WTC11 (cell line): ENCODE data around the gene SORCS2. TPM values are rescaled to one million over a fixed set of nuclear protein-coding genes. Genes with fewer than 3 reads are reported as not detected.

ENCODE experiments used
- ATAC-seq: fragments of 200-7000 bp; cut with Tn5 transposase; 2 replicates; pipeline ENCODE4 v1.10.0; 2021; ENCODE audit warnings: mild to moderate bottlenecking, moderate library complexity
- CTCF ChIA-PET: fragments of 300-600 bp; sonication (Branson Sonifier 250); formaldehyde crosslinking; loops from one replicate; lab custom pipeline; 2021; ENCODE audit warnings: antibody characterized with exemption; lab: Charles Lee
- POLR2A ChIA-PET: fragments of 350-600 bp; sonication (Branson Sonifier 250); formaldehyde crosslinking; loops from one replicate; lab custom pipeline; 2021; ENCODE audit warnings: antibody characterized with exemption; lab: Charles Lee
- DNase-seq: peaks from one replicate; pipeline ENCODE4 v3.0.0; 2021; ENCODE audit warnings: low spot score
- H3K27ac Mint-ChIP-seq: 2 replicates; pipeline ENCODE4 v1.8.0; 2021; ENCODE audit warnings: mixed read lengths
- H3K27me3 Mint-ChIP-seq: 2 replicates; pipeline ENCODE4 v1.8.0; 2021; ENCODE audit warnings: low read depth, mild to moderate bottlenecking, moderate library complexity, mixed read lengths
- H3K36me3 Mint-ChIP-seq: 2 replicates; pipeline ENCODE4 v1.8.0; 2021; ENCODE audit warnings: mixed read lengths
- H3K4me1 Mint-ChIP-seq: 2 replicates; pipeline ENCODE4 v1.8.0; 2022; ENCODE audit warnings: mixed read lengths
- H3K4me3 Mint-ChIP-seq: 2 replicates; pipeline ENCODE4 v1.8.0; 2021; ENCODE audit warnings: mild to moderate bottlenecking, moderate library complexity, mixed read lengths
- H3K9me3 Mint-ChIP-seq: 2 replicates; pipeline ENCODE4 v1.8.0; 2021; ENCODE audit warnings: mixed read lengths
- CBFB ChIP-seq: sonication (generic); formaldehyde crosslinking; IDR thresholded peaks from 2 replicates; pipeline ENCODE4 v1.8.1; 2022; ENCODE audit warnings: mild to moderate bottlenecking, low read depth, missing genetic modification reagents
- ELF4 ChIP-seq: sonication (generic); formaldehyde crosslinking; IDR thresholded peaks from 2 replicates; pipeline ENCODE4 v1.8.1; 2022; ENCODE audit warnings: low read depth, mild to moderate bottlenecking, moderate library complexity, missing genetic modification reagents
- EMX1 ChIP-seq: fragments of 250-450 bp; sonication (Bioruptor Pico); IDR thresholded peaks from 2 replicates; pipeline ENCODE4 v1.8.0; 2021; ENCODE audit warnings: mild to moderate bottlenecking
- FOXK1 ChIP-seq: sonication (generic); formaldehyde crosslinking; IDR thresholded peaks from 2 replicates; pipeline ENCODE4 v1.8.0; 2022; ENCODE audit warnings: mild to moderate bottlenecking, moderate library complexity, missing genetic modification reagents
- JUN ChIP-seq: sonication (generic); formaldehyde crosslinking; IDR thresholded peaks from 2 replicates; pipeline ENCODE4 v1.8.0; 2023; ENCODE audit warnings: mild to moderate bottlenecking, missing genetic modification reagents
- MYBL2 ChIP-seq: sonication (generic); formaldehyde crosslinking; IDR thresholded peaks from 2 replicates; pipeline ENCODE4 v1.8.1; 2023; ENCODE audit warnings: mild to moderate bottlenecking, moderate library complexity, missing genetic modification reagents
- NFE2L1 ChIP-seq: sonication (generic); formaldehyde crosslinking; IDR thresholded peaks from 2 replicates; pipeline ENCODE4 v1.8.1; 2023; ENCODE audit warnings: missing genetic modification reagents
- NFYB ChIP-seq: sonication (generic); formaldehyde crosslinking; conservative IDR thresholded peaks from 2 replicates; pipeline ENCODE4 v1.8.0; 2022; ENCODE audit warnings: low read depth, missing genetic modification reagents
- NR1H2 ChIP-seq: sonication (generic); formaldehyde crosslinking; IDR thresholded peaks from 2 replicates; pipeline ENCODE4 v1.9.0; 2021; ENCODE audit warnings: mild to moderate bottlenecking, moderate library complexity, missing genetic modification reagents
- SP1 ChIP-seq: sonication (generic); formaldehyde crosslinking; conservative IDR thresholded peaks from 2 replicates; pipeline ENCODE4 v1.8.1; 2022; ENCODE audit warnings: missing genetic modification reagents
- ZBTB21 ChIP-seq: sonication (generic); formaldehyde crosslinking; IDR thresholded peaks from 2 replicates; pipeline ENCODE4 v1.8.1; 2023; ENCODE audit warnings: mild to moderate bottlenecking, missing genetic modification reagents, borderline replicate concordance
- ZNF423 ChIP-seq: fragments of 250-450 bp; sonication (Bioruptor Pico); IDR thresholded peaks from 2 replicates; pipeline ENCODE4 v2.1.2; 2022; ENCODE audit warnings: mild to moderate bottlenecking, moderate library complexity
- total RNA-seq: library from RNA; stranded (reverse); gene quantifications from 3 replicates; pipeline ENCODE4 v1.2.3, GENCODE V29; 2021
- TF ChIP-seq, protein P1 (sequence below): fragments of 250-450 bp; sonication (Bioruptor Pico); IDR thresholded peaks from 2 replicates; pipeline ENCODE4 v2.1.2; 2022; ENCODE audit warnings: mild to moderate bottlenecking, moderate library complexity
- TF ChIP-seq, protein P2 (sequence below): fragments of 250-450 bp; sonication (Bioruptor Pico); IDR thresholded peaks from 2 replicates; pipeline ENCODE4 v1.9.0; 2021; ENCODE audit warnings: moderate library complexity, mild to moderate bottlenecking, inconsistent platforms, borderline replicate concordance
- TF ChIP-seq, protein P3 (sequence below): sonication (generic); formaldehyde crosslinking; IDR thresholded peaks from 2 replicates; pipeline ENCODE4 v1.8.1; 2023; ENCODE audit warnings: mild to moderate bottlenecking, missing genetic modification reagents, borderline replicate concordance
- TF ChIP-seq, protein P4 (sequence below): sonication (generic); formaldehyde crosslinking; IDR thresholded peaks from 2 replicates; pipeline ENCODE4 v1.8.1; 2022; ENCODE audit warnings: missing genetic modification reagents, borderline replicate concordance
- TF ChIP-seq, protein P5 (sequence below): sonication (generic); formaldehyde crosslinking; IDR thresholded peaks from 2 replicates; pipeline ENCODE4 v1.8.1; 2022; ENCODE audit warnings: low read depth, mild to moderate bottlenecking, moderate library complexity, missing genetic modification reagents, borderline replicate concordance
- TF ChIP-seq, protein P6 (sequence below): sonication (generic); formaldehyde crosslinking; IDR thresholded peaks from 2 replicates; pipeline ENCODE4 v1.8.0; 2022; ENCODE audit warnings: mild to moderate bottlenecking, missing genetic modification reagents
- TF ChIP-seq, protein P7 (sequence below): sonication (generic); formaldehyde crosslinking; IDR thresholded peaks from 2 replicates; pipeline ENCODE4 v1.8.0; 2022; ENCODE audit warnings: mild to moderate bottlenecking, missing genetic modification reagents

The SORCS2 gene
- total RNA-seq, 1 experiment from 2014 or later, result 6.6 TPM

DNA sequence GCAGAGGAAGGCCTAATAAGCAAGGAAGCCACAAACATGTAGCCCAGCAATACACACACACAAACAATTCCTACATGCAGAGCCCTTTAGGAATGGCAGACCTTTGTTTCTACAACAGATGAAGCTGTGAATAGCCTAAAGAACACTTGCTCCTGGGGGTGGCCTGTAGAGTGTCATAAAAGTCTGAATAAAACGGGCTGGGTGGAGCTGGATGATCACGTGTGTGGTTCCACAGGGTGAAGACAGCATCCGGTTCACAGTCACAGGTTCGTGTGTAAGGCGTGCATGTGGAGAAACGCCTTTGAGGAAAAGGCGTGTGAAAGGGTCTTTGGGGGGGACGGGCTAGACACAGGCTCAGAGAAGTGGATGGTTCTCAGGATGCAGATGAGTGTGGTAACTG, 591.2 kb downstream of the SORCS2 start (continued):
- TF ChIP-seq NFE2L1 (CRISPR knock-in tag) (no peak), MYBL2 (no peak)
- TF ChIP-seq, protein P1, sequence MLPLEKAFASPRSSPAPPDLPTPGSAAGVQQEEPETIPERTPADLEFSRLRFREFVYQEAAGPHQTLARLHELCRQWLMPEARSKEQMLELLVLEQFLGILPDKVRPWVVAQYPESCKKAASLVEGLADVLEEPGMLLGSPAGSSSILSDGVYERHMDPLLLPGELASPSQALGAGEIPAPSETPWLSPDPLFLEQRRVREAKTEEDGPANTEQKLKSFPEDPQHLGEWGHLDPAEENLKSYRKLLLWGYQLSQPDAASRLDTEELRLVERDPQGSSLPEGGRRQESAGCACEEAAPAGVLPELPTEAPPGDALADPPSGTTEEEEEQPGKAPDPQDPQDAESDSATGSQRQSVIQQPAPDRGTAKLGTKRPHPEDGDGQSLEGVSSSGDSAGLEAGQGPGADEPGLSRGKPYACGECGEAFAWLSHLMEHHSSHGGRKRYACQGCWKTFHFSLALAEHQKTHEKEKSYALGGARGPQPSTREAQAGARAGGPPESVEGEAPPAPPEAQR (CRISPR knock-in tag), result no peak

DNA sequence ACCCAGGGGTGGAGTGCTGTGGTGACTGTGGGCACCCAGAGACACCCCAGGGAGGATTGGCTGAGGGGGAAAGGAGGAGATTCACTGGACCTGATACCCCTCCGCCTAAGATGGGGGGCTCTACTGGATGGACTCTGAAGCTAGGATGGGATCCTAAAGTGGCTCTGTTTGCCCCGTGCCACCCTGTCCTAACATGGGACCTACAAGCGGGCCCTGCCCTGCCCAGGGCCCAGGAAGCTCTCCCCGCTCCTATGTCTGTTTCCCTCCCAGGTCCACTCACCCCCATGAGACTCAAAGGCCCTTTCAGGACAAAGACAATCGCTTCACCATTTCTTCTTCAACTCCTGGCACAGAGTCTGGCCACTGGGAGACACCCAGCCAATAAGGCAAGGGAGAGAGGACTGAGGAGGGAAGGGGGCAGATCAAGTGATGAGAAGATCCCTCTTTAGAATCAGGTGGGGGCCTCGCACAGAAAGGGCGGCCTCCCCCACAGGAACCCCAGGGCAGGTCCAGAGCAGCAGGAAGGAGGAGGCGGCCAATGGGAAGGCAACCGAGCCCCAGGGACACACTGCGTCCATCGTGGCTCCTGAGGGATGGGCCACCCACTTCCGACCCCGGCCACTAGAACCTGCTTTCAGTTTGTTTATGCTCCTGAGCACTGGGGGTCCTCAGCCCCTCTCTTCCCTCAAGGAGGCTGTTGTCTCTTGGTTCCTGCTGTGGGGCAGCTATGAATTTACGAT, 592.0 kb downstream of the SORCS2 start:
- ChIA-PET CTCF (no interaction called here), POLR2A (no interaction called here)
- DNase-seq (no peak), ATAC-seq (no peak)
- Mint-ChIP-seq H3K9me3 (no peaks in the 10 kb centered on the region), H3K27ac (no peak overlapping the region), H3K4me3 (no peak overlapping the region), H3K36me3 (peaks cover 17% of the 10 kb centered on the region), H3K27me3 (no peaks in the 10 kb centered on the region; the same call in 1 of the 2 replicates), H3K4me1 (no peaks in the 10 kb centered on the region)
- TF ChIP-seq, protein P2, sequence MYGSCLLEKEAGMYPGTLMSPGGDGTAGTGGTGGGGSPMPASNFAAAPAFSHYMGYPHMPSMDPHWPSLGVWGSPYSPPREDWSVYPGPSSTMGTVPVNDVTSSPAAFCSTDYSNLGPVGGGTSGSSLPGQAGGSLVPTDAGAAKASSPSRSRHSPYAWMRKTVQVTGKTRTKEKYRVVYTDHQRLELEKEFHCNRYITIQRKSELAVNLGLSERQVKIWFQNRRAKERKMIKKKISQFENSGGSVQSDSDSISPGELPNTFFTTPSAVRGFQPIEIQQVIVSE, result no peak
- TF ChIP-seq, protein P3, sequence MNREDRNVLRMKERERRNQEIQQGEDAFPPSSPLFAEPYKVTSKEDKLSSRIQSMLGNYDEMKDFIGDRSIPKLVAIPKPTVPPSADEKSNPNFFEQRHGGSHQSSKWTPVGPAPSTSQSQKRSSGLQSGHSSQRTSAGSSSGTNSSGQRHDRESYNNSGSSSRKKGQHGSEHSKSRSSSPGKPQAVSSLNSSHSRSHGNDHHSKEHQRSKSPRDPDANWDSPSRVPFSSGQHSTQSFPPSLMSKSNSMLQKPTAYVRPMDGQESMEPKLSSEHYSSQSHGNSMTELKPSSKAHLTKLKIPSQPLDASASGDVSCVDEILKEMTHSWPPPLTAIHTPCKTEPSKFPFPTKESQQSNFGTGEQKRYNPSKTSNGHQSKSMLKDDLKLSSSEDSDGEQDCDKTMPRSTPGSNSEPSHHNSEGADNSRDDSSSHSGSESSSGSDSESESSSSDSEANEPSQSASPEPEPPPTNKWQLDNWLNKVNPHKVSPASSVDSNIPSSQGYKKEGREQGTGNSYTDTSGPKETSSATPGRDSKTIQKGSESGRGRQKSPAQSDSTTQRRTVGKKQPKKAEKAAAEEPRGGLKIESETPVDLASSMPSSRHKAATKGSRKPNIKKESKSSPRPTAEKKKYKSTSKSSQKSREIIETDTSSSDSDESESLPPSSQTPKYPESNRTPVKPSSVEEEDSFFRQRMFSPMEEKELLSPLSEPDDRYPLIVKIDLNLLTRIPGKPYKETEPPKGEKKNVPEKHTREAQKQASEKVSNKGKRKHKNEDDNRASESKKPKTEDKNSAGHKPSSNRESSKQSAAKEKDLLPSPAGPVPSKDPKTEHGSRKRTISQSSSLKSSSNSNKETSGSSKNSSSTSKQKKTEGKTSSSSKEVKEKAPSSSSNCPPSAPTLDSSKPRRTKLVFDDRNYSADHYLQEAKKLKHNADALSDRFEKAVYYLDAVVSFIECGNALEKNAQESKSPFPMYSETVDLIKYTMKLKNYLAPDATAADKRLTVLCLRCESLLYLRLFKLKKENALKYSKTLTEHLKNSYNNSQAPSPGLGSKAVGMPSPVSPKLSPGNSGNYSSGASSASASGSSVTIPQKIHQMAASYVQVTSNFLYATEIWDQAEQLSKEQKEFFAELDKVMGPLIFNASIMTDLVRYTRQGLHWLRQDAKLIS (CRISPR knock-in tag), result no peak
- no peak for TF ChIP-seq NR1H2 (CRISPR knock-in tag)
- no peak for TF ChIP-seq ZBTB21

DNA sequence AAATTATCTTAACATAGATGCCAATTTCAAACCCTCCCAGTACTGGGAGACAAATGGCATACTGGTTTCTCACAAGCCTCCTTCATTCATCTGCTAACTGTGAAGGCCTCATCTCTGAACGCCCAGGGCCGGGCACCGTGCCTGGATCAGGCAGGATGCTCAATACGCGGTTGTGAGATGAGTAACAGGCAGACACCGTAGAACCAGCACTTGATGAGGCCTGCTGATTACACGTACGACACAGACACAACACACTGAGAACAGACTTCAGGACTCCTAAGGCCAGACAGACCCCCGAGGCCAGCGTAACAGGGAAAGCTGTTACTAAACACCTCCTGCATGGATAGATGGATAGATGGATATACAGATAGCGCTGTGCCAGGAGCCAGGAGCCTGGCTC, 592.7 kb downstream of the SORCS2 start:
- H3K36me3 Mint-ChIP-seq, result peaks cover 14% of the 10 kb centered on the region
- ATAC-seq, result no peak
- no peaks in the 10 kb centered on the region; the same call in 1 of the 2 replicates for H3K27me3 Mint-ChIP-seq
- H3K27ac Mint-ChIP-seq, result no peak overlapping the region
- CTCF ChIA-PET, result interaction anchor here (2.0 kb wide), 1 partner anchor 17 kb away, joined by 6 read pairs; no protein-coding TSS in a partner anchor
- H3K4me1 Mint-ChIP-seq, result no peaks in the 10 kb centered on the region
- POLR2A ChIA-PET, result no interaction called here
- no peak for DNase-seq
- no peaks in the 10 kb centered on the region for H3K9me3 Mint-ChIP-seq
- no peak overlapping the region for H3K4me3 Mint-ChIP-seq
- TF ChIP-seq, protein P4, sequence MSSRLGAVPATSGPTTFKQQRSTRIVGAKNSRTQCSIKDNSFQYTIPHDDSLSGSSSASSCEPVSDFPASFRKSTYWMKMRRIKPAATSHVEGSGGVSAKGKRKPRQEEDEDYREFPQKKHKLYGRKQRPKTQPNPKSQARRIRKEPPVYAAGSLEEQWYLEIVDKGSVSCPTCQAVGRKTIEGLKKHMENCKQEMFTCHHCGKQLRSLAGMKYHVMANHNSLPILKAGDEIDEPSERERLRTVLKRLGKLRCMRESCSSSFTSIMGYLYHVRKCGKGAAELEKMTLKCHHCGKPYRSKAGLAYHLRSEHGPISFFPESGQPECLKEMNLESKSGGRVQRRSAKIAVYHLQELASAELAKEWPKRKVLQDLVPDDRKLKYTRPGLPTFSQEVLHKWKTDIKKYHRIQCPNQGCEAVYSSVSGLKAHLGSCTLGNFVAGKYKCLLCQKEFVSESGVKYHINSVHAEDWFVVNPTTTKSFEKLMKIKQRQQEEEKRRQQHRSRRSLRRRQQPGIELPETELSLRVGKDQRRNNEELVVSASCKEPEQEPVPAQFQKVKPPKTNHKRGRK (CRISPR knock-in tag), result no peak
- no peak for TF ChIP-seq FOXK1 (CRISPR knock-in tag)
- TF ChIP-seq, protein P5, sequence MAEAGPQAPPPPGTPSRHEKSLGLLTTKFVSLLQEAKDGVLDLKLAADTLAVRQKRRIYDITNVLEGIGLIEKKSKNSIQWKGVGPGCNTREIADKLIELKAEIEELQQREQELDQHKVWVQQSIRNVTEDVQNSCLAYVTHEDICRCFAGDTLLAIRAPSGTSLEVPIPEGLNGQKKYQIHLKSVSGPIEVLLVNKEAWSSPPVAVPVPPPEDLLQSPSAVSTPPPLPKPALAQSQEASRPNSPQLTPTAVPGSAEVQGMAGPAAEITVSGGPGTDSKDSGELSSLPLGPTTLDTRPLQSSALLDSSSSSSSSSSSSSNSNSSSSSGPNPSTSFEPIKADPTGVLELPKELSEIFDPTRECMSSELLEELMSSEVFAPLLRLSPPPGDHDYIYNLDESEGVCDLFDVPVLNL (CRISPR knock-in tag), result no peak
- TF ChIP-seq SP1 (CRISPR knock-in tag), result no peak
- no peak for TF ChIP-seq CBFB (CRISPR knock-in tag)
- no peak for TF ChIP-seq JUN
- TF ChIP-seq ELF4 (CRISPR knock-in tag), result no peak
- TF ChIP-seq NFYB, result no peak
- no peak for TF ChIP-seq EMX1 (CRISPR knock-in tag)
- TF ChIP-seq ZNF423 (CRISPR knock-in tag), result no peak
- TF ChIP-seq, protein P6, sequence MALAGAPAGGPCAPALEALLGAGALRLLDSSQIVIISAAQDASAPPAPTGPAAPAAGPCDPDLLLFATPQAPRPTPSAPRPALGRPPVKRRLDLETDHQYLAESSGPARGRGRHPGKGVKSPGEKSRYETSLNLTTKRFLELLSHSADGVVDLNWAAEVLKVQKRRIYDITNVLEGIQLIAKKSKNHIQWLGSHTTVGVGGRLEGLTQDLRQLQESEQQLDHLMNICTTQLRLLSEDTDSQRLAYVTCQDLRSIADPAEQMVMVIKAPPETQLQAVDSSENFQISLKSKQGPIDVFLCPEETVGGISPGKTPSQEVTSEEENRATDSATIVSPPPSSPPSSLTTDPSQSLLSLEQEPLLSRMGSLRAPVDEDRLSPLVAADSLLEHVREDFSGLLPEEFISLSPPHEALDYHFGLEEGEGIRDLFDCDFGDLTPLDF (CRISPR knock-in tag), result no peak
- TF ChIP-seq, protein P7, sequence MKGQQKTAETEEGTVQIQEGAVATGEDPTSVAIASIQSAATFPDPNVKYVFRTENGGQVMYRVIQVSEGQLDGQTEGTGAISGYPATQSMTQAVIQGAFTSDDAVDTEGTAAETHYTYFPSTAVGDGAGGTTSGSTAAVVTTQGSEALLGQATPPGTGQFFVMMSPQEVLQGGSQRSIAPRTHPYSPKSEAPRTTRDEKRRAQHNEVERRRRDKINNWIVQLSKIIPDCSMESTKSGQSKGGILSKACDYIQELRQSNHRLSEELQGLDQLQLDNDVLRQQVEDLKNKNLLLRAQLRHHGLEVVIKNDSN (CRISPR knock-in tag), result no peak
